Common myeloid progenitor, CD34-positive (primary cell): ENCODE results near the gene CDK14.

Source experiments
- CTCF ChIA-PET: fragments of 350-600 bp; sonication (Branson Sonifier 250); formaldehyde crosslinking; loops from one replicate; lab custom pipeline; 2021; ENCODE audit warnings: antibody characterized with exemption; lab: Charles Lee
- POLR2A ChIA-PET: fragments of 350-600 bp; sonication (Branson Sonifier 250); formaldehyde crosslinking; loops from one replicate; lab custom pipeline; 2021; ENCODE audit warnings: antibody characterized with exemption; lab: Charles Lee
- DNase-seq, 3 donors: peaks; one replicate each; pipeline versions ENCODE4 v3.0.0 to v3.0.0-alpha.2; 2013
- H3K27ac ChIP-seq, 2 experiments: 1 replicate in 1 of 2; 2 replicates in 1 of 2; pipeline ENCODE4 v1.7.0; 2013; ENCODE audit warnings: inconsistent platforms in 2 of 2, low read length in 2 of 2, mild to moderate bottlenecking in 2 of 2, low read depth in 1 of 2, moderate library complexity in 1 of 2; ENCODE audit not compliant: severe bottlenecking in 2 of 2, insufficient read depth in 1 of 2, poor library complexity in 1 of 2
- H3K27me3 ChIP-seq, 5 experiments: replicated peaks in 2 of 5; 1 replicate in 3 of 5; 2 replicates in 2 of 5; pipeline versions ENCODE4 v1.6.1 to v1.7.0; 2013; ENCODE audit warnings: low read length in 4 of 5, mild to moderate bottlenecking in 2 of 5, moderate library complexity in 2 of 5, inconsistent platforms in 1 of 5; ENCODE audit not compliant: insufficient read depth in 5 of 5, control insufficient read depth in 4 of 5
- H3K36me3 ChIP-seq, 4 experiments: 1 replicate in 2 of 4; 2 replicates in 2 of 4; pipeline versions ENCODE4 v1.6.1 to v1.7.0; 2013; ENCODE audit warnings: low read length in 3 of 4, control low read depth in 1 of 4, mild to moderate bottlenecking in 1 of 4; ENCODE audit not compliant: control insufficient read depth in 4 of 4, insufficient read depth in 4 of 4
- H3K4me1 ChIP-seq, 4 experiments: 1 replicate in 3 of 4; 2 replicates in 1 of 4; pipeline versions ENCODE4 v1.6.1 to v1.7.1; 2013; ENCODE audit warnings: low read length in 3 of 4, mild to moderate bottlenecking in 3 of 4, control low read depth in 1 of 4, inconsistent platforms in 1 of 4, moderate library complexity in 1 of 4; ENCODE audit not compliant: control insufficient read depth in 4 of 4, insufficient read depth in 4 of 4; ENCODE audit errors: control extremely low read depth in 1 of 4
- H3K4me3 ChIP-seq, 7 experiments: 1 replicate in 4 of 7; 2 replicates in 3 of 7; pipeline versions ENCODE4 v1.5.1 to v1.7.0; 2013; ENCODE audit warnings: mild to moderate bottlenecking in 7 of 7, low read length in 6 of 7, moderate library complexity in 6 of 7, inconsistent platforms in 2 of 7, low read depth in 2 of 7, control low read depth in 1 of 7; ENCODE audit not compliant: insufficient read depth in 4 of 7, control insufficient read depth in 1 of 7; ENCODE audit errors: extremely low read depth in 1 of 7
- H3K9me3 ChIP-seq, 5 experiments: 1 replicate in 4 of 5; 2 replicates in 1 of 5; pipeline versions ENCODE4 v1.6.1 to v1.7.1; 2013; ENCODE audit warnings: low read length in 4 of 5, mild to moderate bottlenecking in 2 of 5, inconsistent platforms in 1 of 5, low read depth in 1 of 5, moderate library complexity in 1 of 5; ENCODE audit not compliant: control insufficient read depth in 4 of 5, insufficient read depth in 2 of 5; ENCODE audit errors: control extremely low read depth in 1 of 5
- whole genome bisulfite sequencing: methylation state at CpG from one replicate; pipeline ENCODE4 v1.1.5; 2013; ENCODE audit not compliant: insufficient coverage; 5-methylcytosine and 5-hydroxymethylcytosine counted together

Gene CDK14

GRCh38 chr7:90843472-90843871 is 247.4 kb downstream of the CDK14 start:
- ChIA-PET CTCF (no interaction called here), POLR2A (no interaction called here)
- H3K27me3 ChIP-seq = no peaks in the 10 kb centered on the region
- H3K36me3 ChIP-seq = no peaks in the 10 kb centered on the region
- H3K4me1 ChIP-seq = no peaks in the 10 kb centered on the region
- no peak overlapping the region for H3K27ac ChIP-seq
- H3K4me3 ChIP-seq = no peak overlapping the region
- H3K9me3 ChIP-seq = peaks cover 2 to 11% (median 3%) of the 10 kb centered on the region in 5 experiments
- no peak for DNase-seq

- CTCF ChIA-PET = interaction anchor here (1.3 kb wide), 1 partner anchor 12 kb away, joined by 3 read pairs; no protein-coding TSS in a partner anchor
- Histone ChIP-seq H3K4me3 (no peak overlapping the region), H3K9me3 (peaks cover 0 to 4% (median 0%) of the 10 kb centered on the region in 5 experiments), H3K27me3 (no peaks in the 10 kb centered on the region), H3K4me1 (no peaks in the 10 kb centered on the region), H3K36me3 (no peaks in the 10 kb centered on the region), H3K27ac (no peak overlapping the region)
- POLR2A ChIA-PET = no interaction called here
- DNase-seq = no peak
- no CpG with 5 or more reads among the region's 1 CpG for WGBS
Observed at GRCh38 chr7:90844421-90844820, 248.3 kb downstream of the CDK14 start.

GRCh38 chr7:90846192-90846591 is 250.1 kb downstream of the CDK14 start:
- ChIA-PET CTCF (no interaction called here), POLR2A (no interaction called here)
- Histone ChIP-seq H3K9me3 (no peaks in the 10 kb centered on the region), H3K36me3 (no peaks in the 10 kb centered on the region), H3K4me1 (no peaks in the 10 kb centered on the region), H3K4me3 (no peak overlapping the region), H3K27ac (no peak overlapping the region), H3K27me3 (no peaks in the 10 kb centered on the region)
- DNase-seq = no peak

GRCh38 chr7:90850066-90850465 is 253.9 kb downstream of the CDK14 start:
- Histone ChIP-seq H3K9me3 (no peaks in the 10 kb centered on the region), H3K4me3 (no peak overlapping the region), H3K27me3 (peaks cover 0 to 2% (median 0%) of the 10 kb centered on the region in 5 experiments), H3K4me1 (no peaks in the 10 kb centered on the region), H3K27ac (no peak overlapping the region), H3K36me3 (no peaks in the 10 kb centered on the region)
- 100% methylated on average over 1 of the region's 1 CpG for WGBS
- CTCF ChIA-PET = no interaction called here
- POLR2A ChIA-PET = no interaction called here
- no peak for DNase-seq

GRCh38 chr7:90850471-90850870 is 254.3 kb downstream of the CDK14 start:
- 65% methylated on average over 2 of the region's 2 CpGs for WGBS
- Histone ChIP-seq H3K36me3 (no peaks in the 10 kb centered on the region), H3K4me3 (no peak overlapping the region), H3K27me3 (peaks cover 0 to 2% (median 0%) of the 10 kb centered on the region in 5 experiments), H3K4me1 (no peaks in the 10 kb centered on the region), H3K9me3 (no peaks in the 10 kb centered on the region), H3K27ac (no peak overlapping the region)
- CTCF ChIA-PET = no interaction called here
- no peak for DNase-seq
- POLR2A ChIA-PET = no interaction called here

- Histone ChIP-seq H3K36me3 (no peaks in the 10 kb centered on the region), H3K27ac (no peak overlapping the region), H3K4me3 (no peak overlapping the region), H3K27me3 (peaks cover 0 to 2% (median 0%) of the 10 kb centered on the region in 5 experiments), H3K9me3 (no peaks in the 10 kb centered on the region), H3K4me1 (no peaks in the 10 kb centered on the region)
- POLR2A ChIA-PET = no interaction called here
- CTCF ChIA-PET = no interaction called here
- WGBS = no CpG with 5 or more reads among the region's 2 CpGs
- no peak for DNase-seq
Observed at GRCh38 chr7:90853205-90853604, 257.1 kb downstream of the CDK14 start.

- no peak for DNase-seq
- ChIA-PET POLR2A (no interaction called here), CTCF (interaction anchor here (1.1 kb wide), 1 partner anchor 12 kb away, joined by 3 read pairs; no protein-coding TSS in a partner anchor)
- no peaks in the 10 kb centered on the region for H3K9me3 ChIP-seq
- no peak overlapping the region for H3K27ac ChIP-seq
- H3K27me3 ChIP-seq = peaks cover 0 to 4% (median 0%) of the 10 kb centered on the region in 5 experiments
- no peak overlapping the region for H3K4me3 ChIP-seq
- no peaks in the 10 kb centered on the region for H3K36me3 ChIP-seq
- WGBS = 100% methylated on average over 4 of the region's 6 CpGs
- H3K4me1 ChIP-seq = no peaks in the 10 kb centered on the region
Observed at GRCh38 chr7:90856351-90857070, 260.4 kb downstream of the CDK14 start.
